Right atrium auricular region (tissue), 2 donors: ENCODE results near the gene PYHIN1. TPM values are rescaled to one million over a fixed set of nuclear protein-coding genes. Genes with fewer than 3 reads are reported as not detected.
A peak's percentile ranks its signal among the peaks of the same experiment; 100 is the strongest.

Experiments used
- DNase-seq: peaks from one replicate; pipeline ENCODE4 v3.0.0-alpha.2; 2019; ENCODE audit warnings: low spot score
- H3K27ac ChIP-seq, 2 donors: fragments of 200-600 bp; sonication (generic); 1 replicate in 1 of 2; 2 replicates in 1 of 2; pipeline ENCODE4 v1.5.1; 2016 to 2019
- H3K27me3 ChIP-seq, 2 donors: fragments of 200-600 bp; sonication (generic); one replicate each; pipeline versions ENCODE4 v1.5.1 to v1.6.0; 2017 to 2019
- H3K36me3 ChIP-seq: fragments of 200-600 bp; sonication (generic); one replicate; pipeline ENCODE4 v1.5.1; 2016
- H3K4me1 ChIP-seq, 2 donors: fragments of 200-600 bp; sonication (generic); one replicate each; pipeline versions ENCODE4 v1.5.1 to v1.6.0; 2017 to 2019
- H3K4me3 ChIP-seq, 2 donors: fragments of 200-600 bp; sonication (generic); 1 replicate in 1 of 2; 2 replicates in 1 of 2; pipeline ENCODE4 v1.5.1; 2017 to 2019; ENCODE audit warnings: mild to moderate bottlenecking in 1 of 2, moderate library complexity in 1 of 2
- H3K9me3 ChIP-seq, 2 donors: fragments of 200-600 bp; sonication (generic); one replicate each; pipeline ENCODE4 v1.5.1; 2019
- total RNA-seq, 2 donors: library from RNA; depleted of rRNA; stranded (reverse); fragments of >200 nt; gene quantifications; one replicate each; pipeline ENCODE4 v1.1.0, GENCODE V29; 2016
- TF ChIP-seq, protein P1 (sequence below), 2 donors: fragments of 200-600 bp; sonication (generic); IDR thresholded peaks; one replicate each; pipeline ENCODE4 v1.5.1; 2019; ENCODE audit warnings: antibody characterized with exemption in 2 of 2

The PYHIN1 gene
- total RNA-seq, 2 donors from 2014 or later = 0.63 TPM; not detected in 1

- TF ChIP-seq, protein P1, sequence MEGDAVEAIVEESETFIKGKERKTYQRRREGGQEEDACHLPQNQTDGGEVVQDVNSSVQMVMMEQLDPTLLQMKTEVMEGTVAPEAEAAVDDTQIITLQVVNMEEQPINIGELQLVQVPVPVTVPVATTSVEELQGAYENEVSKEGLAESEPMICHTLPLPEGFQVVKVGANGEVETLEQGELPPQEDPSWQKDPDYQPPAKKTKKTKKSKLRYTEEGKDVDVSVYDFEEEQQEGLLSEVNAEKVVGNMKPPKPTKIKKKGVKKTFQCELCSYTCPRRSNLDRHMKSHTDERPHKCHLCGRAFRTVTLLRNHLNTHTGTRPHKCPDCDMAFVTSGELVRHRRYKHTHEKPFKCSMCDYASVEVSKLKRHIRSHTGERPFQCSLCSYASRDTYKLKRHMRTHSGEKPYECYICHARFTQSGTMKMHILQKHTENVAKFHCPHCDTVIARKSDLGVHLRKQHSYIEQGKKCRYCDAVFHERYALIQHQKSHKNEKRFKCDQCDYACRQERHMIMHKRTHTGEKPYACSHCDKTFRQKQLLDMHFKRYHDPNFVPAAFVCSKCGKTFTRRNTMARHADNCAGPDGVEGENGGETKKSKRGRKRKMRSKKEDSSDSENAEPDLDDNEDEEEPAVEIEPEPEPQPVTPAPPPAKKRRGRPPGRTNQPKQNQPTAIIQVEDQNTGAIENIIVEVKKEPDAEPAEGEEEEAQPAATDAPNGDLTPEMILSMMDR (IDR thresholded peaks at IDR 0.05) = no peak
- H3K36me3 ChIP-seq = no peaks in the 10 kb centered on the region
- H3K9me3 ChIP-seq = peaks cover 0 to 3% of the 10 kb centered on the region in 2 donors
- no peak for DNase-seq
- no peaks in the 10 kb centered on the region for H3K27me3 ChIP-seq
- peak overlapping the region in 1 of 2 donors; percentile 50 for H3K4me3 ChIP-seq
- peak overlapping the region in 1 of 2 donors; percentile 87 for H3K27ac ChIP-seq
- peaks cover 0 to 20% of the 10 kb centered on the region in 2 donors for H3K4me1 ChIP-seq
Observed at GRCh38 chr1:158998037-158998780, 66.9 kb downstream of the PYHIN1 start.

GRCh38 chr1:158998781-158999161 is 67.4 kb downstream of the PYHIN1 start:
- H3K9me3 ChIP-seq = peaks cover 0 to under 1% of the 10 kb centered on the region in 2 donors
- peak overlapping the region; percentile 86 to 87 for H3K27ac ChIP-seq
- DNase-seq = peak; percentile 69
- no peaks in the 10 kb centered on the region for H3K27me3 ChIP-seq
- H3K36me3 ChIP-seq = no peaks in the 10 kb centered on the region
- peak overlapping the region; percentile 40 to 50 for H3K4me3 ChIP-seq
- peaks cover 0 to 20% of the 10 kb centered on the region in 2 donors for H3K4me1 ChIP-seq
- TF ChIP-seq, protein P1 (IDR thresholded peaks at IDR 0.05) = peak; percentile 68 to 94

GRCh38 chr1:158999316-159000069 is 68.1 kb downstream of the PYHIN1 start:
- peak; percentile 94 for DNase-seq
- H3K4me1 ChIP-seq = peaks cover 0 to 20% of the 10 kb centered on the region in 2 donors
- peak overlapping the region; percentile 86 to 87 for H3K27ac ChIP-seq
- no peaks in the 10 kb centered on the region for H3K36me3 ChIP-seq
- H3K9me3 ChIP-seq = no peaks in the 10 kb centered on the region
- TF ChIP-seq, protein P1 (IDR thresholded peaks at IDR 0.05) = peak in 1 of 2 donors; percentile 10
- no peaks in the 10 kb centered on the region for H3K27me3 ChIP-seq
- peak overlapping the region; percentile 40 to 50 for H3K4me3 ChIP-seq

- DNase-seq = no peak
- Histone ChIP-seq H3K36me3 (no peaks in the 10 kb centered on the region), H3K27ac (peak overlapping the region; percentile 86 to 87), H3K4me3 (peak overlapping the region; percentile 40 to 50), H3K4me1 (peaks cover 0 to 23% of the 10 kb centered on the region in 2 donors), H3K9me3 (no peaks in the 10 kb centered on the region), H3K27me3 (no peaks in the 10 kb centered on the region)
- TF ChIP-seq, protein P1 (IDR thresholded peaks at IDR 0.05) = peak in 1 of 2 donors; percentile 1
Observed at GRCh38 chr1:159000070-159000409, 68.7 kb downstream of the PYHIN1 start.

DNA sequence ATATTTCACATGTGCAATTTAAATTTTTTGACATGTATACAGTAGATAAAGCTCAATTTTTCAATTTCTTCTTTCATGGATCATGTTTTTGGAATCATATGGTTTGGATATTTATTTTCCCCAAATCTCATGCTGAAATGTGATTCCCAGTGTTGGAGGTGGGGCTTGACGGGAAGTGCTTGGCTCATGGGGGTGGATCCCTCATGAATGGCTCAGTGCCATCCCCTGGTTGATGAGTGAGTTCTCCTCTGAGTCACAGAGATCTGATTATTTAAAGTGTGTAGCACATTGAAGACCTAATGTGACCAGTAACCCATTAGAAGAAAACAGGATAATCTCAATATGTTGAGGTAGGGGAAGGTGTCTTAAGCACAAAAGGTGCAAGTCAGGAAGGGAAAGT is 69.3 kb downstream of the PYHIN1 start:
- no peaks in the 10 kb centered on the region for H3K9me3 ChIP-seq
- H3K27me3 ChIP-seq = no peaks in the 10 kb centered on the region
- peak; percentile 94 for DNase-seq
- H3K4me1 ChIP-seq = peaks cover 0 to 29% of the 10 kb centered on the region in 2 donors
- H3K36me3 ChIP-seq = no peaks in the 10 kb centered on the region
- TF ChIP-seq, protein P1 (IDR thresholded peaks at IDR 0.05) = no peak
- H3K4me3 ChIP-seq = peak overlapping the region; percentile 40 to 50
- peak overlapping the region; percentile 86 to 87 for H3K27ac ChIP-seq
